ENCODE results near the gene FAM200C.

FAM200C gene

GRCh38 chr5:160380041-160380440 is 19.8 kb downstream of the FAM200C start:
- no peaks in the 10 kb centered on the region for H3K27me3 ChIP-seq (ENCODE audit: control insufficient read depth, insufficient read depth, low read length)
- H3K27ac ChIP-seq (ENCODE audit: low read depth, low read length) = no peak overlapping the region
- H3K4me1 ChIP-seq (ENCODE audit: control insufficient read depth, insufficient read depth, low read length) = peaks cover 5% of the 10 kb centered on the region; the same call in 1 of the 2 replicates
- H3K9me3 ChIP-seq (ENCODE audit: control insufficient read depth, insufficient read depth, low read length) = no peaks in the 10 kb centered on the region
- H3K4me3 ChIP-seq (ENCODE audit: low read depth, low read length) = no peak overlapping the region
- no peaks in the 10 kb centered on the region for H3K36me3 ChIP-seq (ENCODE audit: control insufficient read depth, insufficient read depth, low read length)
- no peak overlapping the region for H3K9ac ChIP-seq (ENCODE audit: low read depth, low read length)

DNA sequence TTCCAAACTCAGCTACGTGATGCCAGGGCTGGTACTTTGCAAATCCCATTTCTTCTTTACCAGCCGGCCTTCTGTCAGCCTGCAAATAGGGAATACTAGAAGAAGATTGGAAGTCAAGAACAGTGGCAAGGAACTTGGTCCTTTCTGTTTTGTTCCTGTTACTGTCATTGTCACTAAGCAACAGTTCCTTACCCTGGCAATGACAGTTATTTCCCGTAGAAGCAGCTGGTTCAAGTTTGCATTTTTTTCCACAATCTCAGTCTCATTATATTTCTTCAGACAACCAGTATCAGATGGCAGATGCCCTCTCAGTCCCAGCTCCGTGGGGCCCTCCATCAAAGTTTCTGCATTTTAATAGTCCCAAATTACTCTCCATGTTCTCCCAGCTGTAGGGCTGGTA is 20.3 kb downstream of the FAM200C start:
- Histone ChIP-seq H3K4me1 (ENCODE audit: control insufficient read depth, insufficient read depth, low read length) (peaks cover 5% of the 10 kb centered on the region; the same call in 1 of the 2 replicates), H3K9ac (ENCODE audit: low read depth, low read length) (no peak overlapping the region), H3K4me3 (ENCODE audit: low read depth, low read length) (no peak overlapping the region), H3K27ac (ENCODE audit: low read depth, low read length) (no peak overlapping the region), H3K27me3 (ENCODE audit: control insufficient read depth, insufficient read depth, low read length) (no peaks in the 10 kb centered on the region; the same call in 1 of the 2 replicates), H3K36me3 (ENCODE audit: control insufficient read depth, insufficient read depth, low read length) (no peaks in the 10 kb centered on the region), H3K9me3 (ENCODE audit: control insufficient read depth, insufficient read depth, low read length) (no peaks in the 10 kb centered on the region)

DNA sequence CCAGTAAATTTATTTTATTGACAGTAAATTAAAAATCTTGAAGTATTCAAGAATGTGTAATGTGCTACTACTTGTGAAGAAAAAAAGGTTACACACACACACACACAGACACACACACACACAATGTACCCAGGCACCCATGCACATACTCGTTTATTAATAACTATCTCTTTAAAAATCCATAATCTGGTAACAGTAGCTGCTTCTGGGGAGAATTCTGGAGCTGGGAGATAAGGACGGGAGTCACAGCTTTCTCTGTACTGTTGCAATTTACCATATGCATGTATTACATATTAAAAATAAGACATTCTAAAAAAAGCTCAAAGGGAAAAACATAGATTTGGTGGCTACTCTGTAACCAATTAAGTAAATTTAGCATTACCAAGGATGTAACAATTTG is 21.5 kb downstream of the FAM200C start:
- H3K9me3 ChIP-seq (ENCODE audit: control insufficient read depth, insufficient read depth, low read length) = no peaks in the 10 kb centered on the region
- H3K36me3 ChIP-seq (ENCODE audit: control insufficient read depth, insufficient read depth, low read length) = no peaks in the 10 kb centered on the region
- H3K27ac ChIP-seq (ENCODE audit: low read depth, low read length) = no peak overlapping the region
- H3K4me3 ChIP-seq (ENCODE audit: low read depth, low read length) = no peak overlapping the region
- H3K27me3 ChIP-seq (ENCODE audit: control insufficient read depth, insufficient read depth, low read length) = peaks cover 5% of the 10 kb centered on the region; the same call in 1 of the 2 replicates
- no peak overlapping the region for H3K9ac ChIP-seq (ENCODE audit: low read depth, low read length)
- H3K4me1 ChIP-seq (ENCODE audit: control insufficient read depth, insufficient read depth, low read length) = peaks cover 5% of the 10 kb centered on the region; the same call in 1 of the 2 replicates

DNA sequence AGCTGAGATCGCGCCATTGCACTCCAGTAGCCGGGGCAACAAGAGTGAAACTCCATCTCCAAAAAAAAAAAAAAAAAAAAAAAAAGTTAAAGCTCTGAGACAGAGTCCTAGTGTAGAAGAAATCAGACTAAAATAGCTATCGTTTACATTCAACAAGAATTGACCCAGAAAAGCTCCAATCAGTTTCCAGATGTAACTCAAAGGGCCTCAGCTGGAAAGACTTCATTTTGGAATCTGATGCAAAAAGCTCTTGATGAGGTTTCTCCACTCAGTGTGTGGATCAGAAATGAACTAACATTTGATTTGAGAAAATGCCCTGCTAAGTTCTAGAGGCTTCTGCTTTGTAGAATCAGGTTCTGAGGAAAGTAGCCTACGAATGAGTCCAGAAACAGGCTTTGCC is 22.2 kb downstream of the FAM200C start:
- no peaks in the 10 kb centered on the region for H3K36me3 ChIP-seq (ENCODE audit: control insufficient read depth, insufficient read depth, low read length)
- no peak overlapping the region for H3K9ac ChIP-seq (ENCODE audit: low read depth, low read length)
- no peak overlapping the region for H3K27ac ChIP-seq (ENCODE audit: low read depth, low read length)
- H3K4me1 ChIP-seq (ENCODE audit: control insufficient read depth, insufficient read depth, low read length) = peaks cover 5% of the 10 kb centered on the region; the same call in 1 of the 2 replicates
- H3K27me3 ChIP-seq (ENCODE audit: control insufficient read depth, insufficient read depth, low read length) = peaks cover 5% of the 10 kb centered on the region; the same call in 1 of the 2 replicates
- H3K4me3 ChIP-seq (ENCODE audit: low read depth, low read length) = no peak overlapping the region
- no peaks in the 10 kb centered on the region for H3K9me3 ChIP-seq (ENCODE audit: control insufficient read depth, insufficient read depth, low read length)

- H3K9ac ChIP-seq (ENCODE audit: low read depth, low read length) = no peak overlapping the region
- H3K9me3 ChIP-seq (ENCODE audit: control insufficient read depth, insufficient read depth, low read length) = no peaks in the 10 kb centered on the region
- no peak overlapping the region for H3K4me3 ChIP-seq (ENCODE audit: low read depth, low read length)
- peaks cover 5% of the 10 kb centered on the region; the same call in 1 of the 2 replicates for H3K4me1 ChIP-seq (ENCODE audit: control insufficient read depth, insufficient read depth, low read length)
- H3K27ac ChIP-seq (ENCODE audit: low read depth, low read length) = no peak overlapping the region
- no peaks in the 10 kb centered on the region for H3K36me3 ChIP-seq (ENCODE audit: control insufficient read depth, insufficient read depth, low read length)
- H3K27me3 ChIP-seq (ENCODE audit: control insufficient read depth, insufficient read depth, low read length) = peaks cover 10% of the 10 kb centered on the region; the same call in 1 of the 2 replicates
These were observed 23.4 kb downstream of the FAM200C start for GRCh38 chr5:160376416-160376815.

GRCh38 chr5:160375701-160376100 is 24.2 kb downstream of the FAM200C start:
- Histone ChIP-seq H3K27me3 (ENCODE audit: control insufficient read depth, insufficient read depth, low read length) (peaks cover 17% of the 10 kb centered on the region), H3K9ac (ENCODE audit: low read depth, low read length) (no peak overlapping the region), H3K27ac (ENCODE audit: low read depth, low read length) (no peak overlapping the region)

DNA sequence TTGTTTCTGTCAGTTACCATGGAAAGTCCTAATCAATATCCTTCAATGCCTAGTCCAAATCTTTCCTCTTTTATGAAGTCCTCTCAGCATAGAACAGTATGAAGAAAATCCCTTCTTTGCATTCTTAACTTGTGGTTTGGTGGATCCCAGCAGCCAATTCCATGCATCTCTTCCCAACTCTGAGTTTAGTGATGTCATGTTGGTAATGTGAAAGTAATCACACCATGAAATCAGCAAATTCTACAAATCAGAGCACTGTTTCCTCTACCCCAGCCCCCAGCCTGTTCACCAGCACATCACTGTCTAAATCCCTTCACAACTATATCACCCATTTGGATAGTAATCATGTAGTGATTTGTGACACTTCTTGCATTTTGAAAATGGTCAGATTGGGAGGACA is 24.7 kb downstream of the FAM200C start:
- Histone ChIP-seq H3K9me3 (ENCODE audit: control insufficient read depth, insufficient read depth, low read length) (no peaks in the 10 kb centered on the region), H3K27me3 (ENCODE audit: control insufficient read depth, insufficient read depth, low read length) (peaks cover 21% of the 10 kb centered on the region), H3K4me1 (ENCODE audit: control insufficient read depth, insufficient read depth, low read length) (peaks cover 2% of the 10 kb centered on the region; the same call in 1 of the 2 replicates), H3K9ac (ENCODE audit: low read depth, low read length) (no peak overlapping the region), H3K36me3 (ENCODE audit: control insufficient read depth, insufficient read depth, low read length) (no peaks in the 10 kb centered on the region), H3K4me3 (ENCODE audit: low read depth, low read length) (no peak overlapping the region), H3K27ac (ENCODE audit: low read depth, low read length) (no peak overlapping the region)

More at GRCh38 chr5:160375701-160376100, 24.2 kb downstream of the FAM200C start:
- H3K9me3 ChIP-seq (ENCODE audit: control insufficient read depth, insufficient read depth, low read length) = no peaks in the 10 kb centered on the region
- H3K36me3 ChIP-seq (ENCODE audit: control insufficient read depth, insufficient read depth, low read length) = no peaks in the 10 kb centered on the region
- H3K4me3 ChIP-seq (ENCODE audit: low read depth, low read length) = no peak overlapping the region
- peaks cover 5% of the 10 kb centered on the region; the same call in 1 of the 2 replicates for H3K4me1 ChIP-seq (ENCODE audit: control insufficient read depth, insufficient read depth, low read length)

DNA sequence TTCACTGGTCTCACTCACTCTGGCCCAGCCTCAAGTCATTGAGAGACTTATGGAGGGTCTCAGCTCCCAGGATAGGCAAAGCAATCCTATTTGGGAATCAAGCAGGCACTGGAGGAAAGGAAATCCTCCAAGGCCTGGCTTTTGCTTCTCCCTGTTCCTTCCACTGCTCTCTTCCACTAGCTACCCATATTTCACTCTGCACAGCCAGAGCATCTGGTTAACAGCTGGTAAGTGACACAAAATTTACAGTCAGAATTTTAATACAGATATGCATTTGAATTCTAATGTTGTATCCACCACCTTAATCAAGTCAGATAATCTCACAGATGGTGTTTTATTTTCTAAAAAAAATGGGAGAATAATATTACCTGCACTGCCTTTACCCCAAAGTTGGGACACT is 28.6 kb downstream of the FAM200C start:
- Histone ChIP-seq H3K4me1 (ENCODE audit: control insufficient read depth, insufficient read depth, low read length) (no peaks in the 10 kb centered on the region), H3K36me3 (ENCODE audit: control insufficient read depth, insufficient read depth, low read length) (no peaks in the 10 kb centered on the region), H3K4me3 (ENCODE audit: low read depth, low read length) (no peak overlapping the region), H3K27me3 (ENCODE audit: control insufficient read depth, insufficient read depth, low read length) (peaks cover 39% of the 10 kb centered on the region), H3K27ac (ENCODE audit: low read depth, low read length) (no peak overlapping the region), H3K9ac (ENCODE audit: low read depth, low read length) (no peak overlapping the region), H3K9me3 (ENCODE audit: control insufficient read depth, insufficient read depth, low read length) (no peaks in the 10 kb centered on the region)

DNA sequence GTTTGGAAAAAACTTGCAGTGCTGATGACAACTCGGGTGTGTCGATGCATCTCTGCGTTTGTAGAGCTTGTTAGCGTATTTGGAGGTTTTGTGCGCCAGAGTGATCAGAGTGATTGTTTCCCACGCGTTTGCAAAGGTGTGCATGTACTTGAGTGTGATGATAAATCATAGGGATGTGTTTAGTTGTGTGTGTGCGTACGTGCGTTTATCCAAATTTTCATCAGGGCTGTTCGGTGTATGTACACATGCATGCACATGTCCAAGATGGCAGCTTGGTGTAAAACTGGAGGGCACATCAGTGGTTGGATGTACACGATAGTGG is 29.2 kb downstream of the FAM200C start:
- Histone ChIP-seq H3K9me3 (ENCODE audit: control insufficient read depth, insufficient read depth, low read length) (no peaks in the 10 kb centered on the region), H3K36me3 (ENCODE audit: control insufficient read depth, insufficient read depth, low read length) (no peaks in the 10 kb centered on the region), H3K27ac (ENCODE audit: low read depth, low read length) (no peak overlapping the region), H3K9ac (ENCODE audit: low read depth, low read length) (no peak overlapping the region), H3K27me3 (ENCODE audit: control insufficient read depth, insufficient read depth, low read length) (peaks cover 39% of the 10 kb centered on the region), H3K4me1 (ENCODE audit: control insufficient read depth, insufficient read depth, low read length) (no peaks in the 10 kb centered on the region), H3K4me3 (ENCODE audit: low read depth, low read length) (peak overlapping the region; percentile 54)

DNA sequence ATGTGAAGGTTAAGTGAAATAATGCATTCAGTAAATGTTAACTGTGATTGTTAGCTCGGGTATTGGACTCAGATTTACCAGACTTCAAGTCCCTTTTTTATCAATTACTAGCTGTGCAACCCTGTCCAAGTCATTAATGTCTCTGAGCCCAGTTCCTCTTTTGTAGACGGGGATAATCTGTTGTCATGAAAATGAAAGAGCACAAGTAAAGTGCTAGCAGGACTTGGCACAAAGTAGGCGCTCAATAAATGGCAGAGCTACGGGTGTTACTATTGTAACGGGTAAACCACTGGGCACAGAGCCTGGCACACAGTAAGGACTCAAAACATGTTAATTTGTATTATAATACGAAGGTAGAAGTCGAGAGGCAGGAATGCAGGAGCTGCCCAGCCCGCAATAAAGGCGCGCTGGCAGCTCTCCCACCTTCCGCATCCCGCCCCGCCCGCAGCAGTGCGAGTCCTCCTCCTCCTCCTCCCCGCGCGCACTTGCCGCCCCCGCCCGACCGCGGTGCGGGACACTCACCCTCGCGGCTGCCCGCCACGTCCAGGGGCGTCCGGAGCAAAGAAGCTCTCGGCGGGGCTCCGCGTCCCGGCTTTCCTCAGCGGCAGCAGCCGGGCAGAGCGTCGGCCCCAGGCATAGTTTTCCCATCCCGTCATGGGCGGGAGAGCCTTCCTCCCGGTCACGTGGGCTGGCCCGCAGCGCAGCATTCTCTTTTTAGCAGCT is 29.7 kb downstream of the FAM200C start, which contains the start of gene C1QTNF2:
TSS of gene C1QTNF2 (minus strand) at position 637 of the 723 bp plus-strand sequence. CDS start 15,615 bp downstream, outside the sequence.
- H3K9me3 ChIP-seq (ENCODE audit: control insufficient read depth, insufficient read depth, low read length) = no peaks in the 10 kb centered on the region
- peak within 1 kb of the TSS; percentile 54 for H3K4me3 ChIP-seq (ENCODE audit: low read depth, low read length)
- no peaks in the 10 kb centered on the region for H3K4me1 ChIP-seq (ENCODE audit: control insufficient read depth, insufficient read depth, low read length)
- H3K9ac ChIP-seq (ENCODE audit: low read depth, low read length) = no peak within 1 kb of the TSS
- peaks cover 39% of the 10 kb centered on the region for H3K27me3 ChIP-seq (ENCODE audit: control insufficient read depth, insufficient read depth, low read length)
- H3K36me3 ChIP-seq (ENCODE audit: control insufficient read depth, insufficient read depth, low read length) = no peaks in the 10 kb centered on the region
- H3K27ac ChIP-seq (ENCODE audit: low read depth, low read length) = no peak within 1 kb of the TSS

DNA sequence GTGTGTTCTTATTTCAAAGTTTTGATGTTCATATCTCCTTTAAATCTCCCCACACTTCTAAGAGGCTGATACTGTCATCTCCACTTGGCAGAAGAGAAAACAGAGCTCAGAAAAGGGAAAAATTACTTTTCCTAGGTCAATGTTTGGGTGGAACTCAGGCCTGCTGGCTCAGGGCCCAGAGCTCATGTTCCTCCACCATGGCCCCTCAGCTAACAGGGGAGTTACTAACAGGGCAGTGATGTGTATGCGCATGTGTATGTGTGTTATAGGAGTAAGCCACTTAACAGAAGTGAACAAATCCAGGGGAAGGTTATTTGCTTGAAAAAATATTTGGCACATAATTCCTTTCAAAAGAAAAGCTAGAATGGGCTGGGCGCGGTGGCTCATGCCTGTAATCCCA is 32.0 kb downstream of the FAM200C start:
- Histone ChIP-seq H3K9ac (ENCODE audit: low read depth, low read length) (no peak overlapping the region), H3K27ac (ENCODE audit: low read depth, low read length) (no peak overlapping the region), H3K9me3 (ENCODE audit: control insufficient read depth, insufficient read depth, low read length) (no peaks in the 10 kb centered on the region), H3K27me3 (ENCODE audit: control insufficient read depth, insufficient read depth, low read length) (peaks cover 34% of the 10 kb centered on the region), H3K4me1 (ENCODE audit: control insufficient read depth, insufficient read depth, low read length) (no peaks in the 10 kb centered on the region), H3K4me3 (ENCODE audit: low read depth, low read length) (no peak overlapping the region), H3K36me3 (ENCODE audit: control insufficient read depth, insufficient read depth, low read length) (no peaks in the 10 kb centered on the region)

All from HUES48 (cell line).